Astrocyte (in vitro differentiated cells and primary cell): ENCODE results near the gene PRR5L. TPM values are rescaled to one million over a fixed set of nuclear protein-coding genes. Genes with fewer than 3 reads are reported as not detected.
A peak's percentile ranks its signal among the peaks of the same experiment; 100 is the strongest.

ENCODE experiments used
- DNase-seq: peaks from one replicate; pipeline ENCODE4 v3.0.0-alpha.2; 2010; ENCODE audit warnings: low read depth
- FAIRE-seq: peaks from 2 replicates; lab custom pipeline; 2011; peaks lifted over from hg19 to GRCh38; lab: Jason Lieb, UNC
- H2AFZ ChIP-seq: 2 replicates; pipeline ENCODE4 v1.6.0; 2012; ENCODE audit warnings: low read depth, low read length, inconsistent platforms
- H3K27ac ChIP-seq: 2 replicates; pipeline ENCODE4 v1.5.1; 2011; ENCODE audit warnings: low read depth, low read length, inconsistent platforms
- H3K27me3 ChIP-seq: 2 replicates; pipeline ENCODE4 v1.6.0; 2011; ENCODE audit warnings: low read length, inconsistent platforms; ENCODE audit not compliant: insufficient read depth
- H3K36me3 ChIP-seq: 2 replicates; pipeline ENCODE4 v1.5.1; 2011; ENCODE audit warnings: low read length, inconsistent platforms; ENCODE audit not compliant: insufficient read depth
- H3K4me1 ChIP-seq: 2 replicates; pipeline ENCODE4 v1.5.1; 2011; ENCODE audit warnings: low read length, inconsistent platforms; ENCODE audit not compliant: insufficient read depth
- H3K4me2 ChIP-seq: 2 replicates; pipeline ENCODE4 v1.6.0; 2012; ENCODE audit warnings: low read length, inconsistent platforms
- H3K4me3 ChIP-seq: 2 replicates; pipeline ENCODE4 v1.5.1; 2011; ENCODE audit warnings: low read depth, mild to moderate bottlenecking, low read length, inconsistent platforms; ENCODE audit not compliant: insufficient read depth
- H3K79me2 ChIP-seq: 2 replicates; pipeline ENCODE4 v1.6.0; 2012; ENCODE audit warnings: mild to moderate bottlenecking, low read length, inconsistent platforms; ENCODE audit not compliant: insufficient read depth
- H3K9ac ChIP-seq: 2 replicates; pipeline ENCODE4 v1.6.0; 2012; ENCODE audit warnings: mild to moderate bottlenecking, low read length, inconsistent platforms
- H3K9me3 ChIP-seq: 2 replicates; pipeline ENCODE4 v1.5.1; 2012; ENCODE audit warnings: low read depth, mild to moderate bottlenecking, low read length, inconsistent platforms; ENCODE audit not compliant: insufficient read depth
- H4K20me1 ChIP-seq: 2 replicates; pipeline ENCODE4 v1.6.0; 2012; ENCODE audit warnings: low read length, inconsistent platforms; ENCODE audit not compliant: insufficient read depth
- H3K27ac Mint-ChIP-seq: one replicate; pipeline ENCODE4 v1.8.0; 2021; ENCODE audit warnings: mild to moderate bottlenecking, mixed read lengths; ENCODE audit not compliant: unreplicated experiment
- H3K27me3 Mint-ChIP-seq: one replicate; pipeline ENCODE4 v1.8.0; 2021; ENCODE audit warnings: low read depth, mixed read lengths; ENCODE audit not compliant: unreplicated experiment
- H3K36me3 Mint-ChIP-seq: one replicate; pipeline ENCODE4 v1.8.0; 2021; ENCODE audit warnings: low read depth, mixed read lengths; ENCODE audit not compliant: unreplicated experiment
- H3K4me1 Mint-ChIP-seq: one replicate; pipeline ENCODE4 v1.8.0; 2021; ENCODE audit warnings: low read depth, mixed read lengths; ENCODE audit not compliant: unreplicated experiment
- H3K4me3 Mint-ChIP-seq: one replicate; pipeline ENCODE4 v1.8.0; 2021; ENCODE audit warnings: mild to moderate bottlenecking, moderate library complexity, mixed read lengths; ENCODE audit not compliant: unreplicated experiment
- H3K9me3 Mint-ChIP-seq: one replicate; pipeline ENCODE4 v1.8.0; 2021; ENCODE audit warnings: mild to moderate bottlenecking, mixed read lengths; ENCODE audit not compliant: unreplicated experiment
- CTCF ChIP-seq: IDR thresholded peaks from 2 replicates; pipeline ENCODE4 v1.5.1; 2011; ENCODE audit warnings: low read depth, mild to moderate bottlenecking, inconsistent platforms, low read length, moderate library complexity; ENCODE audit not compliant: insufficient read depth
- EZH2 ChIP-seq: IDR thresholded peaks from 2 replicates; pipeline ENCODE4 v1.6.1; 2012; ENCODE audit warnings: mild to moderate bottlenecking, low read length, inconsistent platforms; ENCODE audit not compliant: insufficient read depth
- total RNA-seq: library from RNA; stranded (reverse); gene quantifications from 2 replicates; pipeline ENCODE4 v1.2.1, GENCODE V29; 2021

Gene PRR5L
- total RNA-seq, 1 donor from 2014 or later = 55.6 TPM

- no peaks in the 10 kb centered on the region for H3K27me3 Mint-ChIP-seq
- H3K4me3 Mint-ChIP-seq = peak overlapping the region; percentile 99
- DNase-seq (peak; percentile 51), FAIRE-seq (no peak)
- Histone ChIP-seq H3K27ac (peak overlapping the region; percentile 97), H3K9ac (peak overlapping the region; percentile 97), H3K79me2 (peaks cover 51% of the 10 kb centered on the region), H3K4me1 (peaks cover 11% of the 10 kb centered on the region), H3K36me3 (no peaks in the 10 kb centered on the region), H2AFZ (peak overlapping the region; percentile 99), H3K9me3 (peaks cover 5% of the 10 kb centered on the region), H4K20me1 (peaks cover 23% of the 10 kb centered on the region), H3K4me2 (peak overlapping the region; percentile 91), H3K4me3 (peak overlapping the region; percentile 96), H3K27me3 (no peaks in the 10 kb centered on the region)
- peaks cover 22% of the 10 kb centered on the region for H3K4me1 Mint-ChIP-seq
- H3K9me3 Mint-ChIP-seq = peaks cover 10% of the 10 kb centered on the region
- no peak for TF ChIP-seq EZH2
- TF ChIP-seq CTCF = no peak
- peak overlapping the region; percentile 94 for H3K27ac Mint-ChIP-seq
- peaks cover 3% of the 10 kb centered on the region for H3K36me3 Mint-ChIP-seq
These were observed 213.1 kb downstream of the PRR5L start for GRCh38 chr11:36509201-36509639.

- Histone ChIP-seq H3K4me1 (peaks cover 11% of the 10 kb centered on the region), H3K9me3 (peaks cover 5% of the 10 kb centered on the region), H4K20me1 (peaks cover 23% of the 10 kb centered on the region), H3K27me3 (no peaks in the 10 kb centered on the region), H3K79me2 (peaks cover 44% of the 10 kb centered on the region), H3K9ac (peak within 1 kb of the TSS; percentile 97), H3K4me2 (peak within 1 kb of the TSS; percentile 91), H2AFZ (peak within 1 kb of the TSS; percentile 99), H3K36me3 (no peaks in the 10 kb centered on the region), H3K27ac (peak within 1 kb of the TSS; percentile 97), H3K4me3 (peak within 1 kb of the TSS; percentile 96)
- FAIRE-seq (no peak), DNase-seq (peak; percentile 69)
- H3K9me3 Mint-ChIP-seq = peaks cover 15% of the 10 kb centered on the region
- peaks cover 22% of the 10 kb centered on the region for H3K4me1 Mint-ChIP-seq
- H3K36me3 Mint-ChIP-seq = peaks cover 6% of the 10 kb centered on the region
- H3K27me3 Mint-ChIP-seq = peaks cover 2% of the 10 kb centered on the region
- H3K4me3 Mint-ChIP-seq = peak within 1 kb of the TSS; percentile 99
- H3K27ac Mint-ChIP-seq = peak within 1 kb of the TSS; percentile 94
- no peak for TF ChIP-seq EZH2
- TF ChIP-seq CTCF = peak; percentile 56
These were observed 213.9 kb downstream of the PRR5L start, which contains the start of gene TRAF6 for GRCh38 chr11:36509694-36510593. TRAF6 (minus strand) TSS chr11:36510272; CDS start chr11:36501515, 8,757 bp downstream.
